ENCODE measurements around the gene NT5M.
A peak's percentile ranks its signal among the peaks of the same experiment; 100 is the strongest.

Gene NT5M

DNA sequence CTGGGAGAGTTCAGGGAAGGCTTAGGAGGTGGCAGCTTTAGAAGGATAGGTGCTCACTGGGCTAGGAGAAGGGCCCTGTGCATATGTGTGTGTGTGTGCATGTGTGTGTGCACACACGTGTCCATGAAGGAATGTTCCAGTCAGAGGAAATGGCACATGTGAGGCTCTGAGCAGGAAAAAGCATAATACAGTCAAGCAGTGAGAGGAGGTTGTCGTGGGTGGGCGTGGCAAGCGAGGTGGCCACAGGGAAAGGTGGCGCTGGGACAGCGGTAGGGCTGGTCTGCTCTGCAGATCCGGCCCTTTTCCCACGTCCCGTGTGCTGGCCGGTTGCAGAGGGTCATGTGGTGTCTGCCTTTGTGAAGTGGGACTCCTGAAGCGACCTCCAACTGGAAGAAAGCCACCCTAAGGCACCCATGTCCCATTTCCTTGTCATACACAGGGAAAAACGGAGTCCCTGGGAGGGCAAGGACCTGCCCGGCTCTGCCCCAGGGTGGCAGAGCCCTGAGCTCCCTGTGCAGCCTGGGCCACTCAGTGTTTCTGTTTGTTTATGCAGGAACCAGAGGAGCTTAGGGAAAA lies 40.1 kb downstream of the NT5M start:
- DNase-seq (ENCODE audit: low read depth, low spot score), result no peak

GRCh38 chr17:17343896-17344506 lies 40.8 kb downstream of the NT5M start:
- DNase-seq (ENCODE audit: low read depth, low spot score), result no peak

DNA sequence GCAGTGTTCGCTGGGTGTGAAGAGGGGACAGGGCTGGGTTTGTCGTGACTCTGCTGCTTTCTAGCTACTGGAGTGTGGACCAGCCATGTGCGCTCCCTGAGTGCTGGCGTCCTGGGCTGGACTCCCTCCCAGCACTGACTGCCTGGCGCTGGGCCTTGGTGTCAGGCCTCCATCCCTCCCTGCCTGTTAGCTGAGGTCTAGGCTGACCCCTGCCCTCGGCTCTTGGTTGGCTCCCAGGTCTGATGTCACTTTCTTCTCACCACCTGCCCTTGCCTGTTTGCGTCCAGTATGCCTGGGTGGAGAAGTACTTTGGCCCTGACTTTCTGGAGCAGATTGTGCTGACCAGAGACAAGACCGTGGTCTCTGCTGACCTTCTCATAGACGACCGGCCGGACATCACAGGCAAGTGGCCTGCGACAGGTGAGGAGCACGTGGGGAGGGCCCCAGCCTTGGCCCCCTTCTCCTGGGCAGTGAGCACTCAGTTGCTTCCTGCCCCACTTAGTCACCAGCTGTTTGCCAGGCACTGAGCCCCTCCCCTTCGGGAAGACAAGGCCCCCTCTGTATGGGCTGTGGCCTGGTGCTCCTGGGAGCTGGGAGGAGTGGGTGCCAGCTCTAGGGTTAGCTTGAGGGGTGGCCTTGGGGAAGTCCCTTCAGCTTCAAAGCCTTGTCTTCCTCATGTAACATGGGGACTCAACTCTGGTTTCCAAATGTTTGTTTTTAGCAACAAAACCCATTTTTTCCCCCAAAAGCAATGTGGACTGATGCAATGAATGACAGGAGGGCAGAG lies 41.5 kb downstream of the NT5M start:
- DNase-seq (ENCODE audit: low read depth, low spot score), result no peak

GRCh38 chr17:17345294-17345597 lies 42.1 kb downstream of the NT5M start:
- no peak for DNase-seq (ENCODE audit: low read depth, low spot score)

GRCh38 chr17:17345686-17346427 lies 42.7 kb downstream of the NT5M start:
- no peak for DNase-seq (ENCODE audit: low read depth, low spot score)

DNA sequence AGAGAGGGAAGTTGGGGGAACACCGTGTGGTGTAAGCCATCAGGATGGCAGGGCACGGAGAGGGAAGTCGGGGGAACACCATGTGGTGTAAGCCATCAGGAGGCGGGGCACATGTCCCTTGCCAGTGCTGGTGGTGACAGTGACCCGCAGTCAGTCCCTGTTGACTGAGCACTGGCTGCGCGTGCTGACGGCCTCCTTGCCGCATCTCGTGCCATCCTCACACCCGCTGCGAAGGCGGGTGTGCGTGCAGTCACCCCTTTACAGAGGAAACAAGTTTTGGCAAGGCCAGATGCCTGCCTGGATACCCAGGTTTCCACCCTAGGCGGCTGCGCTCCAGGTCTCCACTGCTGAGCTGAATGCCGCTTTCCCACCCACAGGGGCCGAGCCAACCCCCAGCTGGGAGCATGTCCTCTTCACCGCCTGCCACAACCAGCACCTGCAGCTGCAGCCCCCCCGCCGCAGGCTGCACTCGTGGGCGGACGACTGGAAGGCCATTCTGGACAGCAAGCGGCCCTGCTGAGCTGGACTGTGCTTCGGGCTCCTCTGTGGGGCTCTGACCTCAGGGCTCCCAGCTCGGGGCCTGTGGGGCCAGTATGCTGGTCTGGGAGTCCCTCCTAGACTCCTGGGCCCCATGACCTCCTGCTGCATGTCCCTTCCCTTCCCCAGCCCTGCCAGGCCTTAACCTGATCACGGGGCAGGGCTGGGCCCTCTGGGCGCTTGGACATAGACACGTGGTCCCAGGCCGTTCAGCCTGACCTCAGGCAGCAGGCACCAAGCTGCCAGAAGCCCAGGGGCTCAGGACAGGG lies 43.5 kb downstream of the NT5M start:
- DNase-seq (ENCODE audit: low read depth, low spot score), result no peak

DNA sequence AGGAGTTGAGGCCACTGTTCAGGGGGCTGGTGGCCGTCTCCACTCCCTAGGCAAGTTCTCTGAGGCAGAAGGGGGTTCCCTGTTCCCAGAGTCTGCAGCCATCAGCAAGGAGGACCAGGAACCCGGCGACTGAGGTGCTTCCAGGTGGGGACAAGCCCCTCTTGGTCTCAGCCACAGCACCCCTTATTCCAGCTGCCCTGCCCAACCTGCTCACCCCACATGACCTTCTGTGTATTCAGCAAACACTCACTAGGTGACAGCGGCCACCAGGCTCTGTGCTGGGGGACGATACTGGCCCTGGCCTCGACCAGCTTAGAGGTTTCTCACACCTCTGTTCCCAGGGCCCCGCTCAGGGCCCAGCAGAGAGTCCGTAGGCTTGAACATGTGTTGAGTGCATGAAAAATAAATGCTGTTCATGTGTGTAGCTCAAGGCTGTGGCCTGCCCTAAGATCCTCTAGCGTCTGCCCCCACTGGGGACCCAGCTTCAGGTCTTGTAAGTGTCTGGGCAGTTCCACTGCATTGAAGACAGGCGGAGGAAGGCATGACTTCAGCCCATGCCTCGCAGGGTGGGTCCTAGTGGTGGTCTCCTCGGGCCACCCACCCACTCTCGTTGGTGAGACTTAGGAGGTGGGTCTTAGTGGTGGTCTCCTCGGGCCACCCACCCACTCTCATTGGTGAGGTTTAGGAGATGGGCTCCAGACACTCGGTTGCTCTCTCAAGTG lies 44.2 kb downstream of the NT5M start:
- no peak for DNase-seq (ENCODE audit: low read depth, low spot score)

- no peak for DNase-seq (ENCODE audit: low read depth, low spot score)
Measured at GRCh38 chr17:17347956-17348871, 45.0 kb downstream of the NT5M start.

- no peak for DNase-seq (ENCODE audit: low read depth, low spot score)
Measured at GRCh38 chr17:17348872-17349723, 45.9 kb downstream of the NT5M start.

DNA sequence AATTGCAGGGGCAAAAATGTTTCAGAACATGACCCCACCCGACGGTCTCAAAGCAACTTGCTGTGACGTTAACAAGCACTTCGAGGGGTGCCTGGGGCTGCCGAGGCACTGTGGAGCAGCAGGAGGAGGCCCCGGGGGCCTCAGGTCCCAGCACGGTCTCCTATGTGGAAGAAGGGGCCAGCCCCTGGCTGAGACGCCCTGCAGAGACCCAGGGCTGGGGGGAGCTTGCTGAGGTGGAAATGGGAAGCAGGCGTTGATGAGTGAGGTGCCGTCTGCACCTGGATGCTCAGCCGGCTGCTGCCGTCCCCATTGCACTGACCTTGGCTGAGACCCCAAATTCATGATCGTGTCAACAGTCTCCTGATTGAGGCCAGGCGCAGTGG lies 46.5 kb downstream of the NT5M start:
- DNase-seq (ENCODE audit: low read depth, low spot score), result no peak

- DNase-seq (ENCODE audit: low read depth, low spot score), result peak; percentile 61
Measured at GRCh38 chr17:17350491-17351355, 47.5 kb downstream of the NT5M start.

DNA sequence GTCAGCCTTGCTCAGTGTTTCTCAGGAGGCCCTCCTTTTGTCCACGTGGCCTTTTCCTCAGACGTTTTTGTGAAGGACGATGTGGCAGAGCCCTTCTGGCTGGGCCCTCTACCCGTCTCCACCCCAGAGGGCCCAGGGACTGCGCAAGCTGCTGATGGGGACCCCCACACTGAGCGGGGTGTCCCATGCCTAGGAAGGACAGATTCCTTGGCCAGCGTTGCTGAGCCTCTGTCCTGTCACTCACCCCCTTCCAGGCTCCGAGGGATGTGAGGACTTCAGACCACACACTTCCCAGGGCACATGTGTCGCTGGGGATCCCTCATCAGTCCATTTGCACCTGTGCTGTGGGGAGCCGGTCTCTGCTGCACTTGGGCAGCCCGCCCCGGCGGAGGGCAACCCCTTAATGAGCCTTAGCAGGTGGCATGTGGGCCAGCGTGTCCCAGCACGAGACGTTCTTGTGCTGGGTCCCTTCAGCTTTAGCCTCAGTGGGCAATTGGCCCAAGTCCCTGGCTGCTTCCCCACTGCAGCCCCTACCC lies 48.3 kb downstream of the NT5M start:
- DNase-seq (ENCODE audit: low read depth, low spot score), result no peak

GRCh38 chr17:17351901-17352781 lies 49.0 kb downstream of the NT5M start:
- peak; percentile 48 for DNase-seq (ENCODE audit: low read depth, low spot score)

GRCh38 chr17:17352836-17353624 lies 49.9 kb downstream of the NT5M start:
- no peak for DNase-seq (ENCODE audit: low read depth, low spot score)

GRCh38 chr17:17353625-17354484 lies 50.7 kb downstream of the NT5M start:
- DNase-seq (ENCODE audit: low read depth, low spot score), result no peak

Data from astrocyte of the hippocampus (primary cell).